ENCODE data around the gene SHLD1.

SHLD1 gene

GRCh38 chr20:5862703-5863039, 112.5 kb downstream of the SHLD1 start:
- no peak for DNase-seq

DNA sequence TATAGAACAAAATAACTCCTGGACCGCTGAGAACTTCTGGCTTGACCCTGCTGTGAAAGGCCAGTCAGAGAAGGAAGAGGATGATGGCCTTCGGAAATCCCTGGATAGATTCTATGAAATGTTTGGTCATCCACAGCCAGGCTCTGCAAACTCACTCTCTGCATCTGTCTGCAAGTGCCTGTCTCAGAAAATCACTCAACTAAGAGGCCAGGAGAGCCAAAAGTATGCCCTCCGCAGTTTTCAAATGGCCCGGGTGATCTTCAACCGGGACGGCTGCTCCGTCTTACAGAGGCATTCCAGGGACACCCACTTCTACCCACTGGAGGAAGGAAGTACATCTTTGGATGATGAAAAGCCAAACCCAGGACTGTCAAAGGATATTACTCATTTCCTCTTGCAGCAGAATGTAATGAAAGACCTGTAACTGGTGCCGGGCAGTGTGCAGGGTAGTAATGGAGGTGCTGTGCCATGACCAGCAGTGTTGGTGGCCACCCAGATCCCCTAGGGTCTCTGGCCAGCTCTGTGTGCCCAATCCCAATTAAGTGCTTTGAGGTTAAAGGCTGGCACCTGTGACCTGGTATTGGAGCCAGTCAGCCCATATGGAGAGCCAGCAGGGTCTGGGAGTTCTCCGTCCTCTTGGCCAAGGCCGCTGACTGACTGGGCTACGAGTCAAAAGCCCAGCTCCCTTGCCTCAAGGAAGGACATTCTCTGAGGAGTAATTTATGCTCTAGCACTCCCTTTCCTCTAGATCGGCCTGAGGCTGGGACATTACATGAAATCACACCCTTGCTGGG, 113.0 kb downstream of the SHLD1 start:
- no peak for DNase-seq

DNA sequence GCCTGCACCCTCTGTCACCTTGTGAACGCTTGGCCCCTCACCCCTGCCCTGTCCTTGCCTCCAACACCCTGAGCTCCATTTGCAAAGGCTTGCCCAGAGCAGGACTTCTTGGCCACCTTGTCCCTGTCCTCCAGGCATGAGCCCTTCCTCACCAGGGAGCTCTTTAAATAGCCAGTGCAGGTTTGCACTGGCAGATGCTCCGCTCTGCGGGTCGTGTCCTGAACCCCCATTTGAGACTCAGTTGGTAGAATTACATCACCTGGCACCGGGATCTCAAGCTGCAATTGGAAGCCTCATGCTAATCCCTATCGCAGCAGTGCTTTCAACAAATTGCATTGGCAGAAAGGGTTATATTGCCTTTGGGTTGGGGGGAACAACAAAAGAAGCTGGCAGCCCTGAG, 114.2 kb downstream of the SHLD1 start:
- no peak for DNase-seq

GRCh38 chr20:5864873-5865587, 114.8 kb downstream of the SHLD1 start:
- no peak for DNase-seq

DNA sequence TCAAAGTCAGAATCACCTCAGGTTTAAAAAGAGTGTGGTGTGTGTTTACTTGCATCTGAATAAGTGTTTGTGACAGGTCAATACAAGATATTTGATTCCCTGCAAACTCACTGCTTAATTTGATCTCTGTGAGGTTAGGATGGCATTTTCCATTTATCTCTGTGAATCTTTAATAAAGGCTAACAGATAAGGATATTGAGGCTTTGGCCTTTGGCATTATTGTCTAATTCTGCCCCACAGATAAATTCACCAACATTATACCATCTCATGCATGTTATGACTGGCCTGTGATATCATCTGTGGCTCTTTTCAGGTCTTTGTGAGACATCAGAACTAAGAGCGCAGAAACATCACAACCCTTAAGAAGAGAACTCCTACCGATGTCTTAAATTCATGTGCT, 115.4 kb downstream of the SHLD1 start:
- no peak for DNase-seq

DNA sequence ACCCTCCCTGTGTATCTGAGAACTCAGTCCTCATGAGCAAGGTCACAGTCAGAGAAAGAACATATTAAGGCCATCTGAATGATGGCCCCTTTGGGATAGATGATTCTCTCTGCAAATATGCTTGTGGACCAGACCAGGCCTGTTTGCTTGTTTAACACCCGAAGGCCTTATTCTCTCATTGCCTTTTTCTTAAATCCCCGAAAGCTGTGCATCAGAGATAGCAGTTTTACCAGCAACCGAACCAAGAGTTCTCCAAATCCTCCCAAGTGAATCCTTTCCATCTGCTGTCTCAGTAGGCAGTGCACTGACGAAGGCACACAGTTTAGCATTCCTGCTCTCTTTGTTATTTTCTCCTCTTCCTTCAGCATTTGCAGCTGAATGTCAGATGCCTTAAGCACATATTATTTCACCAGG, 120.4 kb downstream of the SHLD1 start:
- no peak for DNase-seq

GRCh38 chr20:5871459-5872410, 121.5 kb downstream of the SHLD1 start:
- no peak for DNase-seq

- no peak for DNase-seq
Observed at GRCh38 chr20:5877128-5877527, 126.9 kb downstream of the SHLD1 start.

GRCh38 chr20:5880326-5880725, 130.1 kb downstream of the SHLD1 start:
- DNase-seq, result no peak

DNA sequence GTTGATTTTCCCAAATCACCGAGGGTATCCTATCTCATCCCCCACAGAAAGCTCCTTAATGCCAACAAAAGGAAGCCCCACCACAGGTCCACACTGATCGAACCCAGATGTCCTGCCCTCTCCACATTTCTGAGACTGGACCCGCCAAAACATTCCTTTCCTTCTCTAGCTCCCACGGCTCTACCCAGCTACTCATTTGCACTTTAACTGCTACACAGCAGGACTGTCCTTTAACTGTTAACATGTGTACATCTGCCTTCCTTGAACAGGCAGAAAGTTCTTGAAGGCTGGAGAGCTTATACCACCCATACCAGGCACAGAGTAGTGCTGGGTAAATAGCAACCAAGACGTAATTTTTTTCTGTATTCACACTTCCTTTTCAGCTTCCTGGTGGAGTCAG, 131.5 kb downstream of the SHLD1 start:
- no peak for DNase-seq

DNA sequence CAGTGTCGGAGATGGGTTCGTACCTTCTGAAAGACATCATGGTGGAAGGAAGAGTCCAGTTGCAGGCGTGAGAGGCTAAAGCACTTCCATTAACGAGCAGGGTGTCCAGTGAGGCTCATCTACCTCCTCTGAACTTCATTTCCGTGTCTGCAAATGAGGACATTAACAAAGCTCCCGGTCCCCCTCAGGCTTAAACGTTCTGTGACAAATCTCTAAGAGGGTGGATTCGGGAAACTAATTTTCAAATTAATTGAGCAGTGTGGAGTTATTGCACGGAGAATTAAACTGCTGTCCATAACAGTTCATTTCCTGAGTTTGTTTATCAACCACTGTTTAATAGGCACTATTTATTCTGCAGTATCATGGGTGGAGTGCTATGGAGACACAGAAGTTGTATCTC, 132.0 kb downstream of the SHLD1 start:
- DNase-seq, result no peak

DNA sequence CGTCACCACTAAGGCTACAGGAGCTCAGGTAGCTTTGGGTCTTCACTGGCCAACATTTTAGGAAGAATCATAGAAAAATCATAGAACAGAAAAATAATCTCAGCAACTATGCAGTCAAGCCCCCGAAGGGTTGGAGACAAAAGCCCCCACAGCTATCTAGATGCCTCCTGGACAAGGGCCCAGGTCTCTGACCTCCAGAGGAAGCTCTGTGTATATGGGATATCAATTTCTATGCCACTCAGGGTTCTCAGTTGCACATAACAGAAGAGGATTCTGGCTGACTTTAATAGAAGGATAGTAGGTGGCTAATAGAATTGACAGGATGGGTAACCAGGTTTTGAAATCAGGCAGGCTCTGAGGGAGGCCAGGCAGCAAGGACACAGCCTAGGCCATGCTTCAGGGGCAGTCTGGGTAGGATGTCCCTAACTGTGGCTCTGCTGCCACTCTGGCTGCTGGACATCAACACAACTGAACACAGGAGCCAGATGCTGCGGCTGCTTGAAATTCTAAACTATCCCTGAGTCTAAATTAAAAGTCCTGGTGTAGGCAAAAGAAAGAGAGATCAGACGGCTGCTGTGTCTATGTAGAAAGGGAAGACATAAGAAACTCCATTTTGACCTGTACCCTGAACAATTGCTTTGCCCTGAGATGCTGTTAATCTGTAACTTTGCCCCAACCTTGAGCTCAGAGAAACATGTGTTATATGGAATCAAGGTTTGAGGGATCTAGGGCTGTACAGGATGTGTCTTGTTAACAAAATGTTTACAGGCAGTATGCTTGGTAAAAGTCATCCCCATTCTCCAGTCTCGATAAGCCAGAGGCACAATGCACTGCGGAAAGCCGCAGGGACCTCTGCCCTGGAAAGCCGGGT, 134.5 kb downstream of the SHLD1 start:
- no peak for DNase-seq

- no peak for DNase-seq
Observed at GRCh38 chr20:5885866-5886265, 135.7 kb downstream of the SHLD1 start.

- peak; percentile 26 to 36 for DNase-seq
Observed at GRCh38 chr20:5886788-5887187, 136.6 kb downstream of the SHLD1 start.

DNA sequence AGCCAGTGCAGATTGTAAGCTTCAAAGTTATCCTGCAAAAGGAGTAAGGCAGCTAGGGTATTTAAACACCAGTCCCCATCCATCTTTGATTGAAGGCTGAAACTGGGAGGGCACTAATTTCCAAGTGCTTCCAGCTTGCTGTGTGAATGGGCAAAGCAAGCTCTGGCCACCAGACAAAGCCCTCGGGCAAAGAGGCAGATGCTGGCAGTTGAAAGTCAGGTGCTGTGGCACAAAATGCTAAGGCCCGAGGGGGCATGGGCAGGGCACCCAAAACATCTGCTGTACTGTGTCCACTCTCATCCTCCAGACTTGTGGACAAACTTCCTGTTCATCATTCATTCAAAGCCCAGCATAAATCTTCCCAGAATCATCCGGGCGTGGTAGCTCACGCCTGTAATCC, 137.2 kb downstream of the SHLD1 start:
- peak; percentile 13 to 47 for DNase-seq

- DNase-seq, result no peak
Observed at GRCh38 chr20:5888041-5888440, 137.8 kb downstream of the SHLD1 start.

- no peak for DNase-seq
Observed at GRCh38 chr20:5890773-5891441, 140.7 kb downstream of the SHLD1 start.

DNA sequence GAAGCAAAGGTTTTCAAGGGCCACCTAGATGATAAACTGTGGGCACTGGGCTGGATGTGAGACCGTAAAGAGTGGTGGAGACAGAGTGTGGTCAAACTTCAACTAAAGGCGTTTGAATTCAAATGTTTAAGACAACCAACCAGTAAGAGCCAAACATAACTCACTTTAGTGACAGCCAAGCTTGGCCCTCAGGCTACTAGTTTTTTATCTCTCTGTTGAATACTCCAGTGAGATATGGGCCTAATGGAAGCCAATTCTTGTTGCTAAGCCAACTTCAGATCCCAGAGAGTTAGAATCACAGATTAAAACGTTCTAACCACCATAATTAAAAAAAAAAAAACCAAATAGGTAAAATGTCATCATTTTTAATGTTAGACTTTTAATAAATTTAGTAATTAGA, 142.9 kb downstream of the SHLD1 start:
- no peak for DNase-seq

DNA sequence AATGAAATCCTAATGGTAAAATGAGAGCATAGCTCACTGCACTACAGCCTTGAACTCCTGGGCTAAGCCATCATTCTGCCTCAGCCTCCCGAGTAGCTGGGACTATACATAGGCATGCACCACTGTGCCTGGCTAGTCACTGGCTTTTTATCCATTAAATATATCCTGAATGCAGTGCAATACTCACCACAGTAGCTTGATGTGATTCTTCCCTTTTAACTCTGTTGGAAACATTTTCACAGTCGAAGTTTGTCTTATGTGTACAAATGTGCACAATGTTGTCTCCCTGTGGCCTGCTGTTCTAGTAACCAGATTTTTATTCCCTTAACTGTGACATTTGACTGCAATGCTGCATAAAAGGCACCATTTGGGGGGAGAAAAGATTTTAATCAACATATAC, 143.4 kb downstream of the SHLD1 start:
- DNase-seq, result no peak

- no peak for DNase-seq
Observed at GRCh38 chr20:5895626-5896025, 145.4 kb downstream of the SHLD1 start.

DNA sequence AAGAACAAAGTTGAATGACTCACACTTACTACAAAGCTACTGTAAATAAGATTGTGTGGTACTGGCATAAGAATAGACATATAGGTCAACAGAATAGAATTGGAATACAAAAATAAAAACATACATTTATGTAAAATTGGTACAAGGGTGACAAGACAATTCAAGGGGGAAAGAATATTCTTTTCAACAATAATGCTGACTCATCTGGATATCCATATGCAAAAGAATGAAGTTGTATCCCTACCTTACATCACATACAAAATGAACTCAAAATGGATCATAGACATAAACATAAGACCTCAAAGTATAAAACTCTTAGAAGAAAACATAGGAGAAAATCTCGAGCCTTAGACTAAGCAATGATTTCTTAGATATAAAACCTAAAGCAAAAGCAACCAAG, 149.2 kb downstream of the SHLD1 start:
- no peak for DNase-seq

DNA sequence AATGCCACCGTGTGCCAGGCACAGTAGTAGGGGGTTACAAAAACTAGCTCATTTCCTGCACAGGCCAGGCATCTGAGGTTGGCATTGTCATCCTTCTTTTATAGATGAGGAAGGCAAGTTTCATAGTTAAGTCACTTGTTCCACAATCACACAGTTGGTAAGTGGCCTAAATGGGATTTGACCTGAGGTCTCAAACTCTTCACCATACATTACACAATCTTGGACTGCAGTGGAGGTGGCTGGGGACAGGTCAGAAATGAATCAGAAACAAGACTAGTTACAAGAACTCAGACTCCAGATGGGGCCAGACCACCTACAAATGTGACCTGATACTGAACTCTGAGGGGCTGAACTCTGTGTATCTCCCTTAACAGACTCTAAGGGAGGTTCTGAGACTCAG, 150.7 kb downstream of the SHLD1 start:
- no peak for DNase-seq
